HepG2 (cell line): ENCODE results near the gene ZNF667. TPM values are rescaled to one million over a fixed set of nuclear protein-coding genes. Genes with fewer than 3 reads are reported as not detected.

Experiments
- ATAC-seq: fragments of 200-7000 bp; cut with Tn5 transposase; 3 replicates; pipeline ENCODE4 v1.9.1; 2020; ENCODE audit warnings: mild to moderate bottlenecking, moderate library complexity
- BruUV-seq: library from RNA; stranded (reverse); fragments of 400-500 nt; replicated peaks from 2 replicates; lab custom pipeline; 2021; lab: Mats Ljungman, UMichigan
- CTCF ChIA-PET: fragments of 300-600 bp; formaldehyde crosslinking; extraction: SDS; loops from one replicate; lab custom pipeline; 2021; ENCODE audit warnings: low total read pairs, inconsistent platforms, low intra/inter-chr PET ratio; lab: Yijun Ruan, JAX
- POLR2A ChIA-PET: fragments of 350-600 bp; sonication (Branson Sonifier 250); formaldehyde crosslinking; loops from one replicate; lab custom pipeline; 2020; ENCODE audit warnings: antibody characterized with exemption, inconsistent platforms; lab: Yijun Ruan, JAX
- DNase-seq: peaks from one replicate; pipeline ENCODE4 v3.0.0-alpha.2; 2015; ENCODE audit warnings: low spot score
- FAIRE-seq: peaks from 3 replicates; lab custom pipeline; 2011; peaks lifted over from hg19 to GRCh38; lab: Jason Lieb, UNC
- H2AFZ ChIP-seq: one replicate; pipeline ENCODE4 v1.6.1; 2011; ENCODE audit warnings: low read length, inconsistent platforms
- H3K27ac ChIP-seq: fragments of 300-600 bp; 3 replicates; pipeline ENCODE4 v1.8.0; 2011; ENCODE audit warnings: mixed run types, mild to moderate bottlenecking, mixed read lengths, low read length, inconsistent platforms; ENCODE audit not compliant: insufficient read depth; ENCODE audit errors: extremely low read length
- H3K27me3 ChIP-seq, 2 experiments: fragments of 200-600 bp in 1 of 2; 2 replicates in 1 of 2; 3 replicates in 1 of 2; pipeline versions ENCODE4 v1.6.0 to v1.8.0; 2011; ENCODE audit warnings: low read length in 2 of 2, mild to moderate bottlenecking in 2 of 2, moderate library complexity in 2 of 2, inconsistent platforms in 1 of 2; ENCODE audit not compliant: insufficient read depth in 2 of 2, control insufficient read depth in 1 of 2
- H3K36me3 ChIP-seq, 2 experiments: fragments of 200-600 bp in 1 of 2; replicated peaks in 1 of 2; 2 replicates in 1 of 2; 3 replicates in 1 of 2; pipeline versions ENCODE4 v1.5.1 to v1.8.0; 2011; ENCODE audit warnings: low read length in 2 of 2, inconsistent platforms in 1 of 2; ENCODE audit not compliant: insufficient read depth in 2 of 2, control insufficient read depth in 1 of 2
- H3K4me1 ChIP-seq: 2 replicates; pipeline ENCODE4 v1.5.1; 2012; ENCODE audit warnings: low read length, inconsistent platforms; ENCODE audit not compliant: insufficient read depth
- H3K4me2 ChIP-seq: 2 replicates; pipeline ENCODE4 v1.6.0; 2011; ENCODE audit warnings: low read depth, low read length, inconsistent platforms
- H3K4me3 ChIP-seq, 3 experiments: fragments of 200-600 bp in 1 of 3; sonication (generic), shearing (Covaris generic) in 1 of 3; replicated peaks in 1 of 3; 2 replicates each; pipeline ENCODE4 v1.5.1; 2011 to 2016; ENCODE audit warnings: low read length in 3 of 3, inconsistent platforms in 2 of 3, low read depth in 2 of 3, mild to moderate bottlenecking in 2 of 3, control low read depth in 1 of 3, mixed read lengths in 1 of 3; ENCODE audit not compliant: insufficient read depth in 1 of 3
- H3K79me2 ChIP-seq: one replicate; pipeline ENCODE4 v1.6.1; 2011; ENCODE audit warnings: low read length, inconsistent platforms; ENCODE audit not compliant: insufficient read depth
- H3K9ac ChIP-seq: 2 replicates; pipeline ENCODE4 v1.6.0; 2011; ENCODE audit warnings: mild to moderate bottlenecking, low read depth, low read length, inconsistent platforms; ENCODE audit not compliant: insufficient read depth
- H3K9me3 ChIP-seq: 2 replicates; pipeline ENCODE4 v1.5.1; 2012; ENCODE audit warnings: mild to moderate bottlenecking, low read length
- H4K20me1 ChIP-seq: 2 replicates; pipeline ENCODE4 v1.6.0; 2011; ENCODE audit warnings: inconsistent platforms, mild to moderate bottlenecking, low read length, moderate library complexity; ENCODE audit not compliant: insufficient read depth
- CENPT ChIP-seq: sonication (generic); formaldehyde crosslinking; IDR thresholded peaks from 2 replicates; pipeline ENCODE4 v1.8.0; 2022; ENCODE audit warnings: low read depth, mild to moderate bottlenecking, moderate library complexity, missing genetic modification reagents
- ETV5 ChIP-seq: IDR thresholded peaks from 2 replicates; pipeline ENCODE4 v1.6.1; 2018; ENCODE audit warnings: missing biosample characterization, missing genetic modification reagents, inconsistent platforms, borderline replicate concordance
- SAFB2 ChIP-seq: sonication (generic); formaldehyde crosslinking; IDR thresholded peaks from 2 replicates; pipeline ENCODE4 v1.5.1; 2020; ENCODE audit warnings: missing genetic modification reagents, low read depth, mild to moderate bottlenecking, borderline replicate concordance
- ZNF17 ChIP-seq: sonication (generic); formaldehyde crosslinking; IDR thresholded peaks from 2 replicates; pipeline ENCODE4 v1.5.0; 2020; ENCODE audit warnings: mild to moderate bottlenecking, missing genetic modification reagents
- ZNF274 ChIP-seq: sonication (generic); formaldehyde crosslinking; IDR thresholded peaks from 2 replicates; pipeline ENCODE4 v1.5.1; 2020; ENCODE audit warnings: mild to moderate bottlenecking, missing genetic modification reagents
- WGBS: methylation state at CpG from one replicate; pipeline ENCODE4 v1.1.6; 2017; ENCODE audit warnings: low lambda C conversion rate; 5-methylcytosine and 5-hydroxymethylcytosine counted together
- in situ Hi-C: cut with HindIII; loops from 2 replicates; pipeline ENCODE4 v1.10.0; 2017; ENCODE audit warnings: low pct_unique_long_range_greater_than_20kb; ENCODE audit not compliant: extremely low pct_ligation_motif_present
- intact Hi-C: fragments of 100-400 bp; cut with micrococcal nuclease; formaldehyde crosslinking; loops from one replicate; pipeline ENCODE4 v1.10.0; 2022; ENCODE audit not compliant: unreplicated experiment
- polyA plus RNA-seq, 8 experiments: library from polyadenylated mRNA; depleted of rRNA in 3 of 8; stranded (reverse) in 7 of 8; unstranded in 1 of 8; fragments of >200 nt; fragmentation: Illumina TruSeq in 4 of 8; extraction: Trizol in 4 of 8; gene quantifications; 2 replicates each; pipeline versions ENCODE4 v1.2.1 to v1.2.3, GENCODE V29; 2011 to 2016; ENCODE audit warnings: low read depth in 4 of 8, missing spikeins in 1 of 8, mixed read lengths in 1 of 8; ENCODE audit not compliant: insufficient read depth in 1 of 8
- total RNA-seq, 5 experiments: library from RNA; depleted of rRNA; stranded (reverse); fragments of >200 nt; fragmentation: Illumina TruSeq; extraction: Trizol; gene quantifications; 2 replicates each; pipeline ENCODE4 v1.2.3, GENCODE V29; 2016; ENCODE audit warnings: low read depth in 1 of 5

Gene ZNF667
- total and polyA plus RNA-seq, 2 of the 13 experiments (the other 11 are each of a cell fraction or from before 2014, with no cell fraction given), result not detected

GRCh38 chr19:56441206-56441792, 35.8 kb downstream of the ZNF667 start:
- Histone ChIP-seq H3K36me3 (no peaks in the 10 kb centered on the region), H4K20me1 (no peaks in the 10 kb centered on the region), H3K9ac (no peak overlapping the region), H2AFZ (no peak overlapping the region), H3K9me3 (peaks cover 84% of the 10 kb centered on the region), H3K4me3 (no peak overlapping the region), H3K27me3 (no peaks in the 10 kb centered on the region), H3K4me2 (no peak overlapping the region), H3K4me1 (no peaks in the 10 kb centered on the region), H3K79me2 (no peaks in the 10 kb centered on the region), H3K27ac (no peak overlapping the region)
- no peak for TF ChIP-seq ZNF17
- peak; percentile 49; the same call in 1 of the 2 replicates for TF ChIP-seq ZNF274
- in situ Hi-C loops, result no loop called here
- no TSS peak for BruUV-seq
- FAIRE-seq (no peak), ATAC-seq (no peak), DNase-seq (no peak)
- 16% methylated on average over 8 of the region's 8 CpGs for WGBS
- CTCF ChIA-PET, result no interaction called here
- intact Hi-C loops, result no loop called here
- POLR2A ChIA-PET, result no interaction called here

- in situ Hi-C loops (no loop called here), intact Hi-C loops (no loop called here)
- POLR2A ChIA-PET, result no interaction called here
- DNase-seq (no peak), ATAC-seq (no peak), FAIRE-seq (no peak)
- Histone ChIP-seq H3K4me3 (no peak overlapping the region), H3K36me3 (no peaks in the 10 kb centered on the region; a peak in 2 of 5 replicates), H2AFZ (no peak overlapping the region), H3K27ac (no peak overlapping the region), H4K20me1 (no peaks in the 10 kb centered on the region), H3K4me2 (no peak overlapping the region), H3K4me1 (no peaks in the 10 kb centered on the region), H3K79me2 (no peaks in the 10 kb centered on the region), H3K27me3 (no peaks in the 10 kb centered on the region), H3K9ac (no peak overlapping the region), H3K9me3 (peaks cover 95% of the 10 kb centered on the region)
- TF ChIP-seq SAFB2 (CRISPR knock-in tag) (no peak), ZNF274 (peak; percentile 98; the same call in 1 of the 2 replicates), ETV5 (no peak), CENPT (CRISPR knock-in tag) (no peak)
- WGBS, result 40% methylated on average over 1 of the region's 1 CpG
- no TSS peak for BruUV-seq
- CTCF ChIA-PET, result no interaction called here
Observed at GRCh38 chr19:56423985-56424353, 53.2 kb downstream of the ZNF667 start.
